Ammon's horn (tissue), 1 donor: ENCODE data around the gene C20orf204.

ENCODE experiments used
- DNase-seq: peaks from one replicate; pipeline ENCODE4 v3.0.0-alpha.2; 2016; ENCODE audit warnings: low spot score

The C20orf204 gene

DNA sequence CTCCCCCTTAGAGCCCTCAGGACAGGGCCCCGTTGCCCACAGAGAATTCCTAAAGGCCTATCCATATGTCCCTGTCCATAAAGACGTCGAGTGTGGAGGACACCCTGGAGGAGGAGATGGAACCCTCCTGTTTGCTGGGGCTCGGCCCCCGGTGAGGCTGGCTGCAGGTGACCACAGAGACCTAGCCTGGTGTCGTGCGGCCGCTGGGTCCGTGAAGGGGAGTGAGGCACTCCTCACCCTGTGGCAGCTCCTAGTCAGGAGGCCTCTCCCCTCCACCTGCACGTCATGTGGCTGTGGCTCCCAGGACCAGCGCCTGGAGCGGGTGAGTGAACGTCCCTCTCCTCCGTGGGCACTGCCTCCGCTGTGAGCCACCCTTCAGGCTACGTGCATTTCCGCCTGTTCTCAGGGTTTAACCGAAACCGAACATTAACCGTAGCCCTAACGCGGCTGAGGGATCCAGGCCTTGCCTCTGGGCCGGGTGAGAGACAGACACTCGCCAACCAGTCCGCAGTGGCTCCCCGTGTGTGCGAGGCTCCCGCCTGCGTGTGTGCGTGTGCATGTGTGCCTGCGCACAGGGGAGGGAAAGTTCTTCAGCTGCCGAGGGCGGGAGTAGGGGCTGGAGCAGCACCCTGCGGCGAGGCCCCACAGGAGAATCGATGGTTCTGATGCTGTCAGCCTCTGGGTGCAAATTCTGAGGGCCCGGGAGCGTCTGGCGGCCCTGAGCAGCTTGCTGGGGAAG, 21.1 kb downstream of the C20orf204 start:
- no peak for DNase-seq

DNA sequence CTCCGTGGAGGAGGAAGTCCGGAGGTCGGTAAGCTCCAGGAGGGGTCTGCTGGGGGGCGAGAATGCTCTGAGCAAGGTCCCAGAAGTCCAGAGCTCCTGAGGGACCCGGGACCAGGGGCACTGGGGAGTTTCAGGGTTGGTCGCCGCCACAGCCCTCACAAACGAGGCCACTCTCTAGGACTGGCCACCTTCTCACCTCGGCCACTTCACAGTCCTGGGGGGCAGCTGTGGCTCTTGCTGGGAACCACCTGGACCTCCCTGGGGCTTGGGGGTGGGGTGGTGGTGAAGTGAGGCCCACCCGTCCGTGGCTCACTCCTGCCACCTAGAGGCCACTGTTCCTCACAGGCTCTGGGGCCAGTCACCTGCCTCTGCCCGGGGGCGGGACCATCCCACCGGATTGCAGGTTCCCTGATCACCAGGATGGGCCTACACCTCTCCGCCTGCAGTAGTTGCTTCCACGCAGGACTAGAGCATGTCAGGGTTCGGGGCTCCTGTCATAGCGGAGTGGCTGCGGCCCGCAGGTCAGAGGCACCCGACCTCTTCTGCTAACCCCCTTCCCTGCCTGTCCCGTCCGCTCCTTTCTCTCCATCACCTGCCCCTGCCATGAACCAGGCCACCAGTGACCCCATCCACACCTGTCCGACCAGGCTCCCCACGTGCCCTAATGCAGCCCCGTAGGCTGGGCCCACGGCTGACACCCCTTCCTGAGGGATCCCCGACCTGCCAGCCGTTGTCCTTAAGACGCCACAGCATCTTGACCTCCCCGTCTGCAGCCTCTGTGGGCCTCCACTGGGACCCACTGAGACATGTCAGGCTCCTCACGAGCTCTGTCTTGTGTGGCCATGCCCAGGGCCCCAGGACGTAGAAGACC, 21.9 kb downstream of the C20orf204 start:
- DNase-seq = peak; percentile 68

DNA sequence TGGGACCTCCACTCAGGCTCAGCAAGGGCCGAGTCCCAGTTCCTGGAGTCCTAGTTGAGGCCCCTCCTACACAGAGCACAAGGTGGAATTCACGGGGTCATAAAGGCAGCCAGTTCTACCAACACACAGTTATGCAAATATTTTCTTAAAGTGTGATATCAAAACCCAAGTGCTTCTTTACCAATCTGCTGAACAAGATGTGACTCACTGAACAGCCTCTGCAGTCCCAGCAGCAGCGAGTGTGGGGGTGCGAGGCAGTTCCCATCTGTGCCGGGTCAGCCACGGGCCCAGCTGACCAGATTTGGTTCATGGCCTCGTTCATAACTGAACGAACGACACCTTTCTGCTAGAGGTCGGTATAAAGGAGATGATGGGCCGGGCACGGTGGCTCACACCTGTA, 22.6 kb downstream of the C20orf204 start:
- no peak for DNase-seq

DNA sequence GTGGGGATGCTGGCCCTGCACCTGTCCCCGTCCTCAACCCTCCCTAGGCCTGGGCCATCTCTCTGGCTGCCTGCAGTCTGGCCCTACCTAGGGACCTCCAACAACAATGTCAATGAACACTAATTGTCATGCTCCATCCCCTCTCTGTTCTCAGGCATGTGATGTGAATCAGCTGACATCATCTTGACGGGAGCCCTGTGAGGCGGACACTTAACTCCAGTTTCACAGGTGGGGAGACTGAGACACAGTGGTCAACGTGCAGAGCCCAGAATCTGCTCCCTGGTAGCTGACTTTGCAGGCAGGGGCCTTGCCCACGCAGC, 26.3 kb downstream of the C20orf204 start:
- DNase-seq = no peak

DNA sequence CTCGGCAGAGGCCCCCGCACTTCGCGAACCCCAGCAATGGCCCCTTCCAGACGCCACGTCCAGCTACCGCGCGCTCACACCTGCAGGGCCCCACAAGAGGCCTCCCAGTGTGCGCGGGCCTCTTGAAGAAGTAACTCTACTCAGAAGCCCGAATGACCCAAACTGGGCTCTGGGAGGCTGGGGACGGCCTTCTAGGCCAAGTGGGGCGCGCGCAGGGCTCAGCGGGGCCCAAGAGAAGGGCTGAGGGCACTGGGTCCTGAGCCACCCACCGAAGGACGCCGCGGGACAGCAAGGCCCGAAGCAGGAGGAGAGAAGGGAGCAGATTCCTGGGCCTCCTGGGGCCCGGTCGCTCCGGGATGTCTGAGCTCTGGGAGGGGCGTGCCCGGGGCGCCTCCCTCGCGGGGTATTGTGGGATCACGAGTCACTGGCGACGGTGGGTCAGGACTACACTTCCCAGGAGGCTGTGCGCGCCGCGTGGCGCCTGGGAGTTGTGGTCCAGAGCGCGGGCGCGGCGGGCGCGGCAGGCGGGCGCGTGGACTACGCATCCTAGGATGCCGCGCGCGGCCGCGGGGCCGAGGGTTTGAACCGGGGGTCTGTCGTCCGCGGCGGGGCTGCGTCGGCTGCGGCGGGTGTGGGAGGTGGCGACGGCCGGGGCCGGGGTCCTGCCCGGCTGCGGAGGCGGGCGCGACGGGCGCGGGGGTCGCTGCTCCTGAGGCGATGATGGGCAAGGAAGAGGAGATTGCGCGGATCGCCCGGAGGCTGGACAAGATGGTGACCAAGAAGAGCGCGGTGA, 26.8 kb downstream of the C20orf204 start, which contains the start of gene TCEA2:
TSS of gene TCEA2 (plus strand) at position 603 of the 793 bp plus-strand sequence. CDS start at position 718, 115 bp downstream.
- peak; percentile 97 for DNase-seq

DNA sequence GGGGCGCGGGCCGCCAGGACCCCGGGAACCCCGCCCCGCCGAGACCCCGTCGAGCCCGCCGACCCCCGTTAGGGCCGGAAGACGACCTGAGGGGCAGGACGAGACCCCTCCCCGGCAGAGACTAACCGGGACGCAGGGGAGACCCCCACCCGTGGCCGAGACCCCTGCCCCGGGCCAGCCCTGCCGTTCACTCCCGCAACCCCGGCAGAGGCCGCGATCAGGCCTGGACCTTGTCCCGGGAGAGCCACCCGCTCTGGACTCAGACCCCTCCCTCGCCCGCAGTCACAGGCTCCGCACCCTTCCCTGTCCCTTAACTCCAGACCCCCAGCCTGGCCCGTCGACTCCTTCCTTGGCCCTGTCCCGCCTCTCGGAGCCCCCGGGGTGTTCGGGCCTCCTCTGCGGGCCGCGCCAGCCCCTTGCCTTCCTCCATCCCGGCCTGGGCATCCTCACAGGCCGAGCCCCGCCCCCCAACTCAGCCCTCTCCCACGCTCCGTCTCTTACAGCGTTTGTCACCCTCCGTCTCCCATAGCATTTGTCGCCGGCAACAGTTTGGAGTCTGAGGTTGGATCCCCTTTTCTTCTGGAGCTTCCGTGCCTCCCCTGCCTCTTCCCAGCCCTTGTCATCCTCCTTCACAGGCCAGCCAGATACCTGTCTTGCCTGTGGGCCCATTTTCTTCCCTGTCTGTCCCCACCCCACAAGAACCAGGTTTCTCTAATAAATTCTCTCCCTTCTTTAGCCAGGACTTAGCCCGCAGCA, 27.6 kb downstream of the C20orf204 start:
- DNase-seq = no peak

DNA sequence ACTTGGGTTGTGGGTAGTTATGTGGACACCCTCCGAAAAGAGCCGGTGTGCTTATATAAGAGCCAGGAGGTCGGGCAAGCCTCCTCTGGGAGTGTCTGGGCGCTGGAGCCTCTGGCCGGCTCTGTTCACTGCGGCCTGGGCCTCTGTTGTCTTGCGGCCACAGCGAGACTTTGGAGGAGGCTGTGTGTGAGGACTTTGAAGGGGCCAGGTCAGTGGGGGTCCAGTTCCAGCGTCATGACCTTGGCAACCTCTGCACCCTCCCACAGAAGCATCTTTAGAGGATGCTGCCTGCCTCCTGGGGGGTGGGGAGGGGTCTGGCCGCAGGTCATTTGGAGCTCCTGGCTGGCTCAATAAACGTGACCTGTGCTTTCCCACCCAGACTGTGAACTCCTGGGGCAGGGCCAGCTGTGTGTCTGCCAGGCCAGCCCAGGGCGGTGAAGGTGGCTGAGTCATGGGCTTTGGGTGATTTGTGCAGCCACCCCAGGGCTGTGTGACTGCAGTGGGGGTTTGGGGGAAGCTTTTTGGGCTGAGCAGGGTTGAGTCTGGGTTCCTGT, 28.2 kb downstream of the C20orf204 start:
- DNase-seq = no peak

DNA sequence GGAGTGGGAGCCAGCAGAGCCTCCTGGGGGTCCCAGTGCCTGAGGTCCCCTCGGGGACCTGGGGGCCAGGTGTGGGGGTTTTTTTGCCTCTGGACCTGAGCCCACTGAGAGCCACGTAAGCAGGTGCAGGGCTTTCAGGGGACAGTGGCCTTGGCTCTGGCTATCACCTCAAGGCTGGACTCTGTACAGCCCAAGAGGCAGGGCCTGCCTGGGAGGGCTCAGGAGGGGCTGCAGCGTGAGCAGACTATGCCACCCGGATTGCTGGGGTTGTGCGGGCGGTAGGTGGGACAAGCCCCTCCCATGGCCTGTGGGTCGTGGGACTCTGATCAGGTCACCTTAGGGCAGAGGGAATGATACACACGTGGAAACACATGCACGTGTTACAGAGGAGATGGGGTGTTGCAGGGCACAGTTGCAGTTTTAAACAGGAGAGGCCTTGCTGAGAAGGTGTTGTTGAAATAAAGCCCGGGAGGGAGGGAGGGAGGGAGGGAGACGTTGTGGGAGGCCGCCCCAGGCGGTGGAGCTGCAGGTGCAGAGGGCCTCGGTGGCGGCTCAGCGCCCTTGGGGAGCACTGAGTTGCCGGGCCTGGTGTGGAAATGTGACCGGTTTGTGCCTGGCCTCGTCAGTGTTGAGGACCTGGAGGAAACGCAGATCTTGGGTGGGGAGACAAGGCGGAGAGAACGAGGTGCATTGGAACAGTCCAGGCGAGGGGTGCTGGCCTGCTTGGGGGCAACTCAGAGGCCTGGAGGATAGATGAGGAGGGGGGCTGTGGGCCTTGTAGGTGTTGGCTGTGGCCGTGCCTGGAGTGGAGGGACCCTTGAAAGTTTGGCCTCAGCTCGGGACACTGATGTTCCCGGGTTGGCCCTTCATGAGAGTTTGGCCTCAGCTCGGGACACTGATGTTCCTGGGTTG, 29.3 kb downstream of the C20orf204 start:
- no peak for DNase-seq

DNA sequence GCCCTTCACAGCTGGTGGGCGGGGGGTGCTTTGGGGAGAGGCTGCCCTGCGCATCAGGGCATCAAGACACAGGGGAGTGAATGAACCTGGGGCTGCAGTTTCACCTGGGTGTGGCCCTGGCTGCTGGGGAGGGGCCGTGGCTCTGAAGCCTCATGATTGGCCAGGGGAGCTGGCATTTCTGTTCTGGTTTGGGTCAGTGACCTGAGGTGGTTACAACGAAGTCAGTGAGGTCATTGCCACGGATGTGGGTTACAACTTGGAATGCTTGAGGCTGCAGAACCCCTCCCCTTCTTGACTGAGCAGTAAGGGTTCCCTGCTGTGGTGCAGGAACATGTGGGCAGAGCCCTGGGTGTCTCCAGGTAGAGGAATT, 30.0 kb downstream of the C20orf204 start:
- no peak for DNase-seq

DNA sequence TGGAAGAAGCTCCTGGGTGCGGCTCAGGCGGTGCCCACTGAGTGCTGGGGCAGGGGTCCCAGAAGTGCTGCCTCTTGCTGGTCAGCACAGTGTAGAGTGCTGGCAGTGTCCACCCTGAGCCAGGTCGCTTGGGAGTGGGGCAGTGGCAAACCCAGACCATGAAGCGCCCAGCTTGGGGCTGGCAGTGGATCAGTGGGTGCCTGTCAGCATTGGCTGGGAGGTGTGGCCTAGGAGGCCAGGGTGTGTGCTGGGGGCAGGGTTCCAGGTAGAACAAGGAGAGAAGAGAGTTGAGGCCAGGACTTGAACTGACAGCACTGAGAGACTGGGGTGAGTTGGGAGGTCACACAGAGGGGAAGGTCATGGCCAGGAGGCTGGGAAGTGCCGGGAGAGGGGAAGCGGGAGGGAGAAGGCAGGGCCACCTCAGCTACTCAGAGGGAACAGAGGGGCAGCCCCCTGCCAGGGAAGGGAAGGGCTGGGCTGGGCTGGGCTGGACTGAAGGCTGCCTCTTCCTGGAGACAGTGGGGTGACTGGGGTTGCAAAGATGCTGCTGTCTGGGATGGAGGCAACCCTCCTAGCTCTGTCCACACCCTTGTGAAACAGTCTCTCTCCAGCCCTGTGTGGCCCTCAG, 31.1 kb downstream of the C20orf204 start:
- no peak for DNase-seq

DNA sequence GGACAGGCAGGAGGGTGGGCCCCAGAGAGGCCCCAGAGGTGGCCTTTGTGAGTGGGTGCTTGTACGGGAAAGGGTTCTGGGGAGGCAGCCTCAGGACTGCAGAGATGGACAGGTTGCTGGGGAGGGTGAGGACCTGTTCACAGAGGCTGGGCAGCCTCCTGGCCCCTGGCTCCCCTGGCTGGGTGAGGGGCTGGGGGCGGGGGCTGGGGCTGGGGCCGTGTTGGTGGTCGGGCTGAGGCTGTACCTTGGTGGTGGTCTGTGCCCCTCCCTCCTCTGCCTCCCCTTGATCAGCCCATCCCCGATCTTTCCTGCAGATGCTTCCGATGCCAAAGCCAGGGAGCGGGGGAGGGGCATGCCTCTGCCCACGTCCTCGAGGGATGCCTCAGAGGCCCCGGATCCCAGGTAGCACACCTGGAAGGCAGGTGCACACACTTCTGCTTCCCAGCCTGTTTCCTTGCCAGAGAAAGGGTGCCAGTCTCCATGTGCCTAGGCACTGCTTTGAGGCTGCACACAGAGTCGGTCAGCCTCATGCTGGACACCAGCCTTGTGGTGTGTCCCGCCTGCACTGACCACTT, 31.8 kb downstream of the C20orf204 start:
- no peak for DNase-seq

DNA sequence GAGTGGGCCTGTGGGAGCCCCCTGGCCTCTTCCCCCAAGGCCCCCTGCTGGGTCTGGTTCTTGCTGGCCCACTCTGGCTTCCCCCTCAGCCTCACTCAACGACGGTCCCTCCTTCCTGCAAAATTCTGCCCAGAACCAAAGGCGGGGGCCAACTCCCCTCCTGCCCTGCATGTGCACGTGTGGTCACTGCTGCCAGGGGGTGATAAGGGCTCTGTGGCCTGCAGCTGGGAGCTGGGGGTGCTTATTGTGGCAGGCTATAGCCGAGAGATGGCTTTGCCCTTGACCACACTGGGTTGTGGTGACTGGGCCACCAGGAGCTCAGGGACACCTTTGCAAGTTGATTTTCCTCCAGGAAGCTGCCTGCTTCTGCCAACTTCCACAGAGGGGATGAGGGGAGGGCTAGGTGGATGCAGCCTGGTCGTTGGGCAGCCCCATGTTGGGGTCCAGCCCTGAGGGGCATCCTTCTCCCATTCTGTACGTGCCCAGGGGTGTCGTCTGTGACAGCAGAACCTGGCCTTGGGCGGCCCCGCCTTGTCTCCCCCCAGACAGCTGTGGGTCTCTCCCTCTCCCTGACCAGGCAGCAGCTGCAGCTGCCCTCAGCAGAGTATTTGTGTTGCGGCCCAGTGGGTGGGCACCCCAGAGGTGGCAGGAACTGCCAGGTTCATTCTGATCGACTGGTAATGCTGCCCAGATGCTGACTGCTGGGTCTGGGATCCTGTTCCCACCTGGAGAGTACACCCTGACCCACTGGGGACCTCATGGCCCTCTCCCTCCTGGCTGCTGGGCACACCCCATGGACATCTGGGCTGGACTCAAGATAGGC, 32.6 kb downstream of the C20orf204 start:
- no peak for DNase-seq

DNA sequence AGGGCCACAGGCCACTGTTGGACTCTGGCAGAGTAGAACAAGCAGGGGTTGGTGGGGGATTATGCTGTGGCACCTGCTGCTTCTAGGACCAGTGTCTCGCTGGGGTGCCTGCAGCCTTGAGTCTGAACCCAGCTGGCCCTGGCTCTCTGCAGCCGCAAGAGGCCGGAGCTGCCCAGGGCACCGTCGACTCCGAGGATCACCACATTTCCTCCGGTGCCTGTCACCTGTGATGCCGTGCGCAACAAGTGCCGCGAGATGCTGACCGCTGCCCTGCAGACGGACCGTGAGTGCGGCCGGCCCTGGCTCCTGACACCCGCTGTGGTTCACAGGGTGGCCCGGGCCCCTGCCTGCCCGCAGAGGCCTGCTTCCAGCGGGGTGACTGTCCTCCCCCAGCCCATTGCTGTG, 33.2 kb downstream of the C20orf204 start:
- no peak for DNase-seq

DNA sequence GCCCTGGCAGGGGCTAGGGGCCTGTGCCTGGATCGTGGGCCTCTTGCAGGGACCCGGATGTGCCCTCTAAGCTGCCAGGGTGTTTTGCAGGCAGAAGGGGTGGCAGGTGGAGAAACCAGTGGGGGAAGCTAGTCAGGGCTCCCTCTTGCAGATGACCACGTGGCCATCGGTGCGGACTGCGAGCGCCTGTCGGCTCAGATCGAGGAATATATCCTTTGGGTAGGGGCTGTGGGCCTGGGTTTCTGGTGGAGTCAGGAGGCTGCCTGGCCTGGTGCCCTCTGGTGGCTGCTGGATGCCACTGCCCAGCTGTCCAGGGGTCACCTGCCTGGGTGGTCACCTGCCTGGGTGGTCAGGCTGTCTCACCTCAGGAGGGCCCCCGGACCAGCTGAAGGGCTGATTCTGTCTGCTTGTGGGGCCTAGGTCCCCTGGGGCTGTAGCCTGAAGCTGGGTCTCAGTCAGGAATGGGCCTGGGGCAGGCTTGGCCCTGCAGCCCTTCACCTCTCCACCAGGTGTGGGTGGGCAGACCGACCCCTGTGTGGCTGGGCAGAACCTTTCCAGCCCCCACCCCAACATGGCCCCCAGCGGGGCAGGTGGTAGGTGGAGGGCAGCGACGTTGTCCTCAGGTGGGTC, 33.7 kb downstream of the C20orf204 start:
- no peak for DNase-seq

DNA sequence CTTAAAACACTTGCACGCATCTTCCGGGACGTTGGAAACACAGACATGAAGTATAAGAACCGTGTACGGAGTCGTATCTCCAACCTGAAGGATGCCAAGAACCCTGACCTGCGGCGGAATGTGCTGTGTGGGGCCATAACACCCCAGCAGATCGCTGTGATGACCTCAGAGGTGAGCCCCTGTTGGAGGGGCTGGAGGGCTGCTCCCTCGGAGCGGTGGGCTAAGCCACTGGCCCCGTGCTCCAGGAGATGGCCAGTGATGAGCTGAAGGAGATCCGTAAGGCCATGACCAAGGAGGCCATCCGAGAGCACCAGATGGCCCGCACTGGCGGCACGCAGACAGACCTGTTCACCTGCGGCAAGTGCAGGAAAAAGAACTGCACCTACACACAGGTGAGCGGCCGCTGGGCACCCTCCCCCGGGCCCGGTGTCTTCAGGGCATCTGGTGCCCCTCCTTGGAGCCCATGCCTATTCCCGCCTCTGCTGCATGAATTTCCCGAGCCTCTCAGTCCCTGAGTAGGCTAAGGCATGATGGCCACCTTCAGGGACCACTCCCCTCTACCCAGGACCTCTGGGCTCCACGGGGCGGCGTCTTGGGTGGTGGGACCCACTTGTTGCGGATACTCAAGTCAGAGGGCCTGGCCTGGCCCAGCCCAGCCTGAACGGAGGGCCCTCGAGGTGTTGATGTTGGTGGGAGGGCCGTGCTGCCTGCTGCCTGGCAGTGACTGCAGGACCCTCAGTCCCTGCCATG, 34.4 kb downstream of the C20orf204 start:
- DNase-seq = no peak

DNA sequence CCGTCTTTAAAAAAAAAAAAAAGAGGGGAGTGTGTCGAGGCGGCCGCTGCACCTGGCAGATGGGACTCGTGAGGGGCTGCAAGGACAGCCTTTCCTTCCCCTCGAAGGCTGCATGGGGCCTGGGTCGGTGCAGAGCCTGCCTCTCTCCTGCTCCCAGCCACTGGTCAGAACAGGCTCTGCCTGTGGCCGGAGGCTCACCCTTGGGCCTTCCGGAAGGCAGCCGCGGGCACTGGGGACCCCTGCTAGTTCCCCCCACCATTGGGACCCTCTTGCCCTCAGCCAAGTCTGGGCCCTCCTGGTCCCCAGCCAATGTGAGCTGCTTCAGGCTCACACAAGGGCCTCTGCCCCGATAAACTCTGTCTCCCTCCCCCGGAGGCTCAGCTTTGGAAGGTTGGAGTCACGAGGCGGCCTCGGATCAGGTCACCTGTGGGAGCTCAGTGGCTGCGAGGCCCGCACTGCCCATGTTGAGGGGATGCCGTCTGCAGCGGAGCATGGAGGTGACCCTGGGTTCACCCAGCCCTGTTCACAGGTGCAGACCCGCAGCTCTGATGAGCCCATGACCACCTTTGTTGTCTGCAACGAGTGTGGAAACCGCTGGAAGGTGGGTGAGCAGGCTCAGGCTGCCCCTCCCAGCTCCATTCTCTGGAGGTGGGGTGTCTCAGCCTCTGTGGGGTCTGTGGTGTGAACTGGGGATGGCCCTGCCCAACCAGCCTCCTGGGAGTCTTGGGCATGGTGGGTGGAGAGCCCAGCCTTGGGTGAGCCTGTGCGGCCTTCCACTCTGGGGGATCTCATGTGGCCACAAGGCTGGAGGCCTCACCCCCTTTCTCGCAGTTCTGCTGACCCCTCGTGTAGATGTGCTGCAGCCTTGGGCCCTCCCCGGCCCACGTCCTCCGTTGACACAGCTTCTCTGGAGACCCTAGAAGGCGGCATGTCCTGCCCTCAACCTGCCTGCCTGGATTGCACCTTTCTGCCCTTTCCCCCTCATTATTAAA, 35.7 kb downstream of the C20orf204 start:
- DNase-seq = no peak
